Uterus (tissue), 2 donors: ENCODE results near the gene AKAP8.

Source experiments
- CTCF ChIP-seq, 4 experiments: fragments of 200-600 bp in 2 of 4; fragments of 450-650 bp in 2 of 4; sonication (generic) in 2 of 4; IDR thresholded peaks; one replicate each; pipeline ENCODE4 v1.5.1; 2016 to 2019; ENCODE audit warnings: antibody characterized with exemption in 4 of 4, mild to moderate bottlenecking in 2 of 4, moderate library complexity in 1 of 4
- POLR2A ChIP-seq, 2 donors: fragments of 450-650 bp; IDR thresholded peaks; one replicate each; pipeline ENCODE4 v1.6.1; 2016; ENCODE audit warnings: antibody characterized with exemption in 2 of 2, mild to moderate bottlenecking in 1 of 2, moderate library complexity in 1 of 2

DNA sequence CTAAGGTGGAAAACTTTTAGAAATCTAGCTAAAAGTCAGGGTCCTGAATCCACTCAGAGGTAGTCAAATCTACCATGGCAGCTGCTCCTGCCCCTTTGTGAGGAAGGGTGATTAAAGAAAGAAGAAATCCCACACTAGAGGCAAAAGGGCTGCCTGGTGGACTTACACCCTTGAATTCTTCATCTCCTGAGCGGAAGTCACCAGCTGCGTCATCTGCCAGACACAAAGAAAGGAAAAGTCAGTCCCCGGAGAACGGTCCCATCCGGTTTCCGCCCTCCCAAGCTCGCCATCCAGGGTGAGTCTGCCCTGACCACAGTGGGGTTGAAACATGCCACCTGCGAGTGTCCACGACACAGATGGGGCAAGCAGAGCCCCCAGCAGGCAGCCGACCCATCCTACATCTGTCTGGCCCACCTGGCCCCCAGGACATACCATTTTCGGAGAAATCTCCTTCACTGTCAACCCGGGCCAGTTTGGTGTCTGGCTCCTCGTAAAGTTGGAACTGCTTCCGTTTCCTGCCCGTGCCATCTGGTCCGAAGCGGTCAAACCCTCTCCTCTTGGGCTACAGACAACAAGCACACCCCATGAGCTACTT is 7.7 kb downstream of the AKAP8 start:
- no peak for TF ChIP-seq CTCF (IDR thresholded peaks at IDR 0.05)
- no peak for TF ChIP-seq POLR2A (IDR thresholded peaks at IDR 0.05)
